GM23338 (cell line): ENCODE measurements around the gene OR51G1. TPM values are rescaled to one million over a fixed set of nuclear protein-coding genes. Genes with fewer than 3 reads are reported as not detected.

Source experiments
- ATAC-seq: fragments of 200-7000 bp; cut with Tn5 transposase; 3 replicates; pipeline ENCODE4 v1.9.1; 2020
- DNase-seq: peaks from one replicate; pipeline ENCODE4 v3.0.0-alpha.2; 2015; ENCODE audit warnings: low spot score
- H2AFZ ChIP-seq: fragments of 200-600 bp; sonication (generic); 2 replicates; pipeline ENCODE4 v1.8.0; 2016; ENCODE audit warnings: antibody characterized with exemption, mild to moderate bottlenecking, moderate library complexity
- H3F3A ChIP-seq: fragments of 200-600 bp; sonication (generic); replicated peaks from 2 replicates; pipeline ENCODE4 v1.8.0; 2017; ENCODE audit warnings: antibody characterized with exemption, mixed run types, low read depth
- H3K27ac ChIP-seq: fragments of 200-600 bp; sonication (generic); 2 replicates; pipeline ENCODE4 v1.6.1; 2016; ENCODE audit warnings: low read depth
- H3K27me3 ChIP-seq: fragments of 200-600 bp; sonication (generic); 2 replicates; pipeline ENCODE4 v1.8.0; 2016; ENCODE audit warnings: mild to moderate bottlenecking, mixed run types, moderate library complexity; ENCODE audit not compliant: insufficient read depth
- H3K36me3 ChIP-seq: fragments of 200-600 bp; sonication (generic); 2 replicates; pipeline ENCODE4 v1.8.0; 2016; ENCODE audit warnings: mild to moderate bottlenecking; ENCODE audit not compliant: insufficient read depth
- H3K4me1 ChIP-seq: fragments of 200-600 bp; sonication (generic); 2 replicates; pipeline ENCODE4 v1.8.0; 2016; ENCODE audit warnings: mild to moderate bottlenecking, moderate library complexity; ENCODE audit not compliant: insufficient read depth
- H3K4me2 ChIP-seq: fragments of 200-600 bp; sonication (generic); 2 replicates; pipeline ENCODE4 v1.7.1; 2017; ENCODE audit warnings: mixed run types
- H3K4me3 ChIP-seq: fragments of 200-600 bp; sonication (generic); 2 replicates; pipeline ENCODE4 v1.6.1; 2016; ENCODE audit warnings: mixed run types
- H3K79me2 ChIP-seq: fragments of 200-600 bp; sonication (generic); replicated peaks from 2 replicates; pipeline ENCODE4 v1.8.0; 2017; ENCODE audit warnings: mild to moderate bottlenecking; ENCODE audit not compliant: insufficient read depth
- H3K9me2 ChIP-seq: fragments of 200-600 bp; sonication (generic); 2 replicates; pipeline ENCODE4 v1.8.0; 2017; ENCODE audit not compliant: insufficient read depth
- H4K20me1 ChIP-seq: fragments of 200-600 bp; sonication (generic); replicated peaks from 2 replicates; pipeline ENCODE4 v1.8.0; 2017; ENCODE audit warnings: mild to moderate bottlenecking; ENCODE audit not compliant: insufficient read depth
- H3K27ac Mint-ChIP-seq: 2 replicates; pipeline ENCODE4 v1.8.0; 2020; ENCODE audit warnings: inconsistent platforms, mild to moderate bottlenecking, moderate library complexity, mixed read lengths
- H3K27me3 Mint-ChIP-seq: 3 replicates; pipeline ENCODE4 v1.8.0; 2022; ENCODE audit warnings: low read depth, mild to moderate bottlenecking, moderate library complexity, mixed read lengths, inconsistent platforms; ENCODE audit not compliant: insufficient read depth, poor library complexity
- H3K36me3 Mint-ChIP-seq: 3 replicates; pipeline ENCODE4 v1.8.0; 2021; ENCODE audit warnings: low read depth, mild to moderate bottlenecking, inconsistent platforms, moderate library complexity, mixed read lengths
- H3K4me1 Mint-ChIP-seq: 3 replicates; pipeline ENCODE4 v1.8.0; 2020; ENCODE audit warnings: mild to moderate bottlenecking, inconsistent platforms, mixed read lengths
- H3K4me3 Mint-ChIP-seq: 3 replicates; pipeline ENCODE4 v1.8.0; 2021; ENCODE audit warnings: moderate library complexity, mild to moderate bottlenecking, inconsistent platforms, mixed read lengths
- H3K9me3 Mint-ChIP-seq: 3 replicates; pipeline ENCODE4 v1.8.0; 2020; ENCODE audit warnings: moderate library complexity, mild to moderate bottlenecking, inconsistent platforms, mixed read lengths
- CREB1 ChIP-seq: fragments of 250-450 bp; sonication (Bioruptor Pico); IDR thresholded peaks from 2 replicates; pipeline ENCODE4 v1.5.0; 2020; ENCODE audit warnings: low read depth, mild to moderate bottlenecking, moderate library complexity
- EZH2 ChIP-seq: fragments of 200-600 bp; sonication (generic); IDR thresholded peaks from one replicate; pipeline ENCODE4 v1.8.0; 2017; ENCODE audit warnings: antibody characterized with exemption, mild to moderate bottlenecking, low read depth; ENCODE audit not compliant: unreplicated experiment
- POLR2AphosphoS5 ChIP-seq: IDR thresholded peaks from 2 replicates; pipeline ENCODE4 v1.6.1; 2016; ENCODE audit warnings: antibody characterized with exemption, low read depth
- REST ChIP-seq: IDR thresholded peaks from one replicate; pipeline ENCODE4 v1.6.1; 2018; ENCODE audit warnings: antibody characterized with exemption; ENCODE audit not compliant: unreplicated experiment
- STAT1 ChIP-seq: IDR thresholded peaks from one replicate; pipeline ENCODE4 v1.6.1; 2016; ENCODE audit warnings: antibody characterized with exemption; ENCODE audit not compliant: unreplicated experiment
- polyA plus RNA-seq: library from polyadenylated mRNA; unstranded; fragments of >200 nt; fragmentation: Nextera tagmentation; extraction: Ambion mirVana; gene quantifications from 2 replicates; pipeline ENCODE4 v1.2.1, GENCODE V29; 2016
- total RNA-seq: library from RNA; depleted of rRNA; stranded (reverse); fragments of >200 nt; shearing (Covaris generic); gene quantifications from 2 replicates; pipeline ENCODE4 v1.2.3, GENCODE V29; 2014
- TF ChIP-seq, protein P1 (sequence below): fragments of 250-450 bp; sonication (Bioruptor Pico); IDR thresholded peaks from 2 replicates; pipeline ENCODE4 v1.5.0; 2020; ENCODE audit warnings: mild to moderate bottlenecking, moderate library complexity
- TF ChIP-seq, protein P2 (sequence below), 2 experiments: fragments of 200-600 bp in 1 of 2; sonication (generic) in 1 of 2; conservative IDR thresholded peaks; 2 replicates each; pipeline versions ENCODE4 v1.5.1 to v1.6.1; 2016 to 2017; ENCODE audit warnings: antibody characterized with exemption in 2 of 2, low read depth in 2 of 2, mild to moderate bottlenecking in 2 of 2, moderate library complexity in 1 of 2

Gene OR51G1
- total and polyA plus RNA-seq, 2 experiments from 2014 or later = not detected

DNA sequence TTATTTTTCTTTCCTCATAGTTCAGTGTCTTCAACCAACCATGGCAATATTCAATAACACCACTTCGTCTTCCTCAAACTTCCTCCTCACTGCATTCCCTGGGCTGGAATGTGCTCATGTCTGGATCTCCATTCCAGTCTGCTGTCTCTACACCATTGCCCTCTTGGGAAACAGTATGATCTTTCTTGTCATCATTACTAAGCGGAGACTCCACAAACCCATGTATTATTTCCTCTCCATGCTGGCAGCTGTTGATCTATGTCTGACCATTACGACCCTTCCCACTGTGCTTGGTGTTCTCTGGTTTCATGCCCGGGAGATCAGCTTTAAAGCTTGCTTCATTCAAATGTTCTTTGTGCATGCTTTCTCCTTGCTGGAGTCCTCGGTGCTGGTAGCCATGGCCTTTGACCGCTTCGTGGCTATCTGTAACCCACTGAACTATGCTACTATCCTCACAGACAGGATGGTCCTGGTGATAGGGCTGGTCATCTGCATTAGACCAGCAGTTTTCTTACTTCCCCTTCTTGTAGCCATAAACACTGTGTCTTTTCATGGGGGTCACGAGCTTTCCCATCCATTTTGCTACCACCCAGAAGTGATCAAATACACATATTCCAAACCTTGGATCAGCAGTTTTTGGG is 42.2 kb downstream of the OR51G1 start, which contains the start of gene OR51T1 (continued):
- TF ChIP-seq, protein P1, sequence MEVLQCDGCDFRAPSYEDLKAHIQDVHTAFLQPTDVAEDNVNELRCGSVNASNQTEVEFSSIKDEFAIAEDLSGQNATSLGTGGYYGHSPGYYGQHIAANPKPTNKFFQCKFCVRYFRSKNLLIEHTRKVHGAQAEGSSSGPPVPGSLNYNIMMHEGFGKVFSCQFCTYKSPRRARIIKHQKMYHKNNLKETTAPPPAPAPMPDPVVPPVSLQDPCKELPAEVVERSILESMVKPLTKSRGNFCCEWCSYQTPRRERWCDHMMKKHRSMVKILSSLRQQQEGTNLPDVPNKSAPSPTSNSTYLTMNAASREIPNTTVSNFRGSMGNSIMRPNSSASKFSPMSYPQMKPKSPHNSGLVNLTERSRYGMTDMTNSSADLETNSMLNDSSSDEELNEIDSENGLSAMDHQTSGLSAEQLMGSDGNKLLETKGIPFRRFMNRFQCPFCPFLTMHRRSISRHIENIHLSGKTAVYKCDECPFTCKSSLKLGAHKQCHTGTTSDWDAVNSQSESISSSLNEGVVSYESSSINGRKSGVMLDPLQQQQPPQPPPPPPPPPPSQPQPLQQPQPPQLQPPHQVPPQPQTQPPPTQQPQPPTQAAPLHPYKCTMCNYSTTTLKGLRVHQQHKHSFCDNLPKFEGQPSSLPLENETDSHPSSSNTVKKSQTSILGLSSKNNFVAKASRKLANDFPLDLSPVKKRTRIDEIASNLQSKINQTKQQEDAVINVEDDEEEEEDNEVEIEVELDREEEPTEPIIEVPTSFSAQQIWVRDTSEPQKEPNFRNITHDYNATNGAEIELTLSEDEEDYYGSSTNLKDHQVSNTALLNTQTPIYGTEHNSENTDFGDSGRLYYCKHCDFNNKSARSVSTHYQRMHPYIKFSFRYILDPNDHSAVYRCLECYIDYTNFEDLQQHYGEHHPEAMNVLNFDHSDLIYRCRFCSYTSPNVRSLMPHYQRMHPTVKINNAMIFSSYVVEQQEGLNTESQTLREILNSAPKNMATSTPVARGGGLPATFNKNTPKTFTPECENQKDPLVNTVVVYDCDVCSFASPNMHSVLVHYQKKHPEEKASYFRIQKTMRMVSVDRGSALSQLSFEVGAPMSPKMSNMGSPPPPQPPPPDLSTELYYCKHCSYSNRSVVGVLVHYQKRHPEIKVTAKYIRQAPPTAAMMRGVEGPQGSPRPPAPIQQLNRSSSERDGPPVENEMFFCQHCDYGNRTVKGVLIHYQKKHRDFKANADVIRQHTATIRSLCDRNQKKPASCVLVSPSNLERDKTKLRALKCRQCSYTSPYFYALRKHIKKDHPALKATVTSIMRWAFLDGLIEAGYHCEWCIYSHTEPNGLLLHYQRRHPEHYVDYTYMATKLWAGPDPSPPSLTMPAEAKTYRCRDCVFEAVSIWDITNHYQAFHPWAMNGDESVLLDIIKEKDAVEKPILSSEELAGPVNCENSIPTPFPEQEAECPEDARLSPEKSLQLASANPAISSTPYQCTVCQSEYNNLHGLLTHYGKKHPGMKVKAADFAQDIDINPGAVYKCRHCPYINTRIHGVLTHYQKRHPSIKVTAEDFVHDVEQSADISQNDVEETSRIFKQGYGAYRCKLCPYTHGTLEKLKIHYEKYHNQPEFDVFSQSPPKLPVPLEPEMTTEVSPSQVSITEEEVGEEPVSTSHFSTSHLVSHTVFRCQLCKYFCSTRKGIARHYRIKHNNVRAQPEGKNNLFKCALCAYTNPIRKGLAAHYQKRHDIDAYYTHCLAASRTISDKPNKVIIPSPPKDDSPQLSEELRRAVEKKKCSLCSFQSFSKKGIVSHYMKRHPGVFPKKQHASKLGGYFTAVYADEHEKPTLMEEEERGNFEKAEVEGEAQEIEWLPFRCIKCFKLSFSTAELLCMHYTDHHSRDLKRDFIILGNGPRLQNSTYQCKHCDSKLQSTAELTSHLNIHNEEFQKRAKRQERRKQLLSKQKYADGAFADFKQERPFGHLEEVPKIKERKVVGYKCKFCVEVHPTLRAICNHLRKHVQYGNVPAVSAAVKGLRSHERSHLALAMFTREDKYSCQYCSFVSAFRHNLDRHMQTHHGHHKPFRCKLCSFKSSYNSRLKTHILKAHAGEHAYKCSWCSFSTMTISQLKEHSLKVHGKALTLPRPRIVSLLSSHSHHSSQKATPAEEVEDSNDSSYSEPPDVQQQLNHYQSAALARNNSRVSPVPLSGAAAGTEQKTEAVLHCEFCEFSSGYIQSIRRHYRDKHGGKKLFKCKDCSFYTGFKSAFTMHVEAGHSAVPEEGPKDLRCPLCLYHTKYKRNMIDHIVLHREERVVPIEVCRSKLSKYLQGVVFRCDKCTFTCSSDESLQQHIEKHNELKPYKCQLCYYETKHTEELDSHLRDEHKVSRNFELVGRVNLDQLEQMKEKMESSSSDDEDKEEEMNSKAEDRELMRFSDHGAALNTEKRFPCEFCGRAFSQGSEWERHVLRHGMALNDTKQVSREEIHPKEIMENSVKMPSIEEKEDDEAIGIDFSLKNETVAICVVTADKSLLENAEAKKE (CRISPR knock-in tag) = no peak
- TF ChIP-seq CREB1 (CRISPR knock-in tag) (no peak), POLR2AphosphoS5 (no peak), EZH2 (no peak)

DNA sequence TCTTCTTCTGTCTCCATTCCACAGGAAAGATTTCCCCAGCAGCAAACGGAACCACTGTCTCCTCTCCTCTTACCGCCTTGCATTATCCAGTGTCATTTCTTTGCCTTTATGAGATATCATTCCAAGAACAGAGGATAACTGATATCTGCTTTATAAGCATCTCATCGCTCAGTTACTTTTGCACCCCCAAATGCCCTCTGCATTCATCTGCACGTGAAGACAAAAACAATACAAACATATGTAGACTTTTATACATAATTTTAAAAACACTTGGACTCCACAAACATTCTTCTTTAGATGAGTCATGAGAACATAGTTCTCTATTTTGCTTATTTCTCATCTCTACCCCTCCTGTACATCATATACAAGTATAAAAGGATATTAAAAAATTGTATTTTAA is 43.0 kb downstream of the OR51G1 start:
- Histone ChIP-seq H3K36me3 (no peaks in the 10 kb centered on the region), H3K79me2 (no peaks in the 10 kb centered on the region), H3K9me2 (no peaks in the 10 kb centered on the region), H3K4me1 (no peaks in the 10 kb centered on the region), H4K20me1 (no peaks in the 10 kb centered on the region), H3K27me3 (no peaks in the 10 kb centered on the region), H3K4me2 (no peak overlapping the region), H3K4me3 (no peak overlapping the region), H2AFZ (no peak overlapping the region), H3F3A (no peaks in the 10 kb centered on the region), H3K27ac (no peak overlapping the region)
- no peaks in the 10 kb centered on the region for H3K9me3 Mint-ChIP-seq
- no peak overlapping the region for H3K4me3 Mint-ChIP-seq
- H3K4me1 Mint-ChIP-seq = 0 out of 3 replicates have a peak, but pooled peaks cover 3% of the 10 kb centered on the region
- DNase-seq (no peak), ATAC-seq (no peak)
- H3K36me3 Mint-ChIP-seq = no peaks in the 10 kb centered on the region
- no peak overlapping the region for H3K27ac Mint-ChIP-seq
- H3K27me3 Mint-ChIP-seq = peaks cover 3% of the 10 kb centered on the region
- TF ChIP-seq STAT1 (no peak), REST (no peak)
- TF ChIP-seq, protein P2, sequence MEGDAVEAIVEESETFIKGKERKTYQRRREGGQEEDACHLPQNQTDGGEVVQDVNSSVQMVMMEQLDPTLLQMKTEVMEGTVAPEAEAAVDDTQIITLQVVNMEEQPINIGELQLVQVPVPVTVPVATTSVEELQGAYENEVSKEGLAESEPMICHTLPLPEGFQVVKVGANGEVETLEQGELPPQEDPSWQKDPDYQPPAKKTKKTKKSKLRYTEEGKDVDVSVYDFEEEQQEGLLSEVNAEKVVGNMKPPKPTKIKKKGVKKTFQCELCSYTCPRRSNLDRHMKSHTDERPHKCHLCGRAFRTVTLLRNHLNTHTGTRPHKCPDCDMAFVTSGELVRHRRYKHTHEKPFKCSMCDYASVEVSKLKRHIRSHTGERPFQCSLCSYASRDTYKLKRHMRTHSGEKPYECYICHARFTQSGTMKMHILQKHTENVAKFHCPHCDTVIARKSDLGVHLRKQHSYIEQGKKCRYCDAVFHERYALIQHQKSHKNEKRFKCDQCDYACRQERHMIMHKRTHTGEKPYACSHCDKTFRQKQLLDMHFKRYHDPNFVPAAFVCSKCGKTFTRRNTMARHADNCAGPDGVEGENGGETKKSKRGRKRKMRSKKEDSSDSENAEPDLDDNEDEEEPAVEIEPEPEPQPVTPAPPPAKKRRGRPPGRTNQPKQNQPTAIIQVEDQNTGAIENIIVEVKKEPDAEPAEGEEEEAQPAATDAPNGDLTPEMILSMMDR (conservative IDR thresholded peaks at IDR 0.05; ENCODE audit: low read depth in 2 of 2) = no peak
